Measurements from ENCODE around the gene MRPS27. TPM values are rescaled to one million over a fixed set of nuclear protein-coding genes. Genes with fewer than 3 reads are reported as not detected.

The MRPS27 gene
- total RNA-seq, 4 donors from 2014 or later: 42.7 to 49.4 (median 48.1) TPM

- TF ChIP-seq CTCF (IDR thresholded peaks at IDR 0.05; ENCODE audit: low read depth): no peak
Measured at GRCh38 chr5:72232838-72233237, 87.2 kb downstream of the MRPS27 start.

GRCh38 chr5:72231991-72232703 lies 87.9 kb downstream of the MRPS27 start:
- no peak for TF ChIP-seq CTCF (IDR thresholded peaks at IDR 0.05; ENCODE audit: low read depth)

- TF ChIP-seq CTCF (IDR thresholded peaks at IDR 0.05; ENCODE audit: low read depth): no peak
Measured at GRCh38 chr5:72228960-72229359, 91.1 kb downstream of the MRPS27 start.

GRCh38 chr5:72226950-72227349 lies 93.1 kb downstream of the MRPS27 start:
- no peak for TF ChIP-seq CTCF (IDR thresholded peaks at IDR 0.05; ENCODE audit: low read depth)

GRCh38 chr5:72225741-72226140 lies 94.3 kb downstream of the MRPS27 start:
- no peak for TF ChIP-seq CTCF (IDR thresholded peaks at IDR 0.05; ENCODE audit: low read depth)

- TF ChIP-seq CTCF (IDR thresholded peaks at IDR 0.05; ENCODE audit: low read depth): no peak
Measured at GRCh38 chr5:72224946-72225463, 95.0 kb downstream of the MRPS27 start.

- TF ChIP-seq CTCF (IDR thresholded peaks at IDR 0.05; ENCODE audit: low read depth): no peak
Measured at GRCh38 chr5:72223371-72223770, 96.7 kb downstream of the MRPS27 start.

Data from subcutaneous adipose tissue (tissue), 4 donors.